RWPE2 (cell line): Measurements from ENCODE around the gene PIWIL4.
A peak's percentile ranks its signal among the peaks of the same experiment; 100 is the strongest.
"Not testable (repeated sequence)": the region's sequence is repeated elsewhere in the genome, so short reads cannot be mapped to it uniquely, and the experiment has no call there.

Experiments used
- ATAC-seq: fragments of 200-7000 bp; cut with Tn5 transposase; 3 replicates; pipeline ENCODE4 v1.9.1; 2021; ENCODE audit warnings: low read depth
- DNase-seq: peaks from one replicate; pipeline ENCODE4 v3.0.0-alpha.2; 2020; ENCODE audit warnings: low spot score
- H3K27ac ChIP-seq: fragments of 450-650 bp; 2 replicates; pipeline ENCODE4 v1.5.1; 2017; ENCODE audit warnings: mild to moderate bottlenecking; ENCODE audit not compliant: poor library complexity, severe bottlenecking
- H3K27me3 ChIP-seq: fragments of 250-450 bp; sonication (Bioruptor Pico); 2 replicates; pipeline ENCODE4 v1.5.1; 2021; ENCODE audit warnings: mild to moderate bottlenecking, moderate library complexity; ENCODE audit not compliant: insufficient read depth, poor library complexity, severe bottlenecking
- H3K36me3 ChIP-seq: fragments of 250-450 bp; sonication (Bioruptor Pico); 2 replicates; pipeline ENCODE4 v1.5.1; 2020; ENCODE audit warnings: low read depth, mild to moderate bottlenecking, moderate library complexity
- H3K4me1 ChIP-seq: fragments of 250-450 bp; sonication (Bioruptor Pico); 2 replicates; pipeline ENCODE4 v1.5.1; 2021; ENCODE audit warnings: mild to moderate bottlenecking, moderate library complexity; ENCODE audit not compliant: insufficient read depth, poor library complexity, severe bottlenecking
- H3K4me3 ChIP-seq: fragments of 250-450 bp; sonication (Bioruptor Pico); 2 replicates; pipeline ENCODE4 v1.5.1; 2021; ENCODE audit warnings: mild to moderate bottlenecking, moderate library complexity; ENCODE audit not compliant: severe bottlenecking
- H3K9me3 ChIP-seq: fragments of 250-450 bp; sonication (Bioruptor Pico); 2 replicates; pipeline ENCODE4 v1.5.1; 2021; ENCODE audit warnings: mild to moderate bottlenecking, moderate library complexity; ENCODE audit not compliant: severe bottlenecking
- CTCF ChIP-seq: fragments of 450-650 bp; IDR thresholded peaks from one replicate; pipeline ENCODE4 v1.5.1; 2017; ENCODE audit warnings: mild to moderate bottlenecking, moderate library complexity; ENCODE audit not compliant: poor library complexity, severe bottlenecking

Gene PIWIL4

GRCh38 chr11:94560834-94561233 is 6.3 kb upstream of the PIWIL4 start:
- ATAC-seq (no peak), DNase-seq (no peak)
- H3K27me3 ChIP-seq: no peaks in the 10 kb centered on the region
- no peaks in the 10 kb centered on the region for H3K4me1 ChIP-seq
- no peak overlapping the region for H3K4me3 ChIP-seq
- no peak for TF ChIP-seq CTCF
- no peaks in the 10 kb centered on the region for H3K36me3 ChIP-seq
- no peak overlapping the region for H3K27ac ChIP-seq
- H3K9me3 ChIP-seq: no peaks in the 10 kb centered on the region

GRCh38 chr11:94563176-94563847 is 3.9 kb upstream of the PIWIL4 start:
- H3K4me1 ChIP-seq: no peaks in the 10 kb centered on the region
- no peak for DNase-seq
- H3K27me3 ChIP-seq: no peaks in the 10 kb centered on the region
- H3K4me3 ChIP-seq: no peak overlapping the region
- no peak overlapping the region for H3K27ac ChIP-seq
- no peaks in the 10 kb centered on the region for H3K36me3 ChIP-seq
- H3K9me3 ChIP-seq: no peaks in the 10 kb centered on the region
- peak; percentile 99 for ATAC-seq
- peak; percentile 71 for TF ChIP-seq CTCF

GRCh38 chr11:94563848-94564467 is 3.2 kb upstream of the PIWIL4 start:
- TF ChIP-seq CTCF: peak; percentile 43
- Histone ChIP-seq H3K9me3 (no peaks in the 10 kb centered on the region), H3K4me3 (no peak overlapping the region), H3K27me3 (no peaks in the 10 kb centered on the region), H3K27ac (no peak overlapping the region), H3K4me1 (no peaks in the 10 kb centered on the region), H3K36me3 (no peaks in the 10 kb centered on the region)
- no peak for DNase-seq
- peak; percentile 31; the same call in 2 of the 3 replicates for ATAC-seq

- Histone ChIP-seq H3K36me3 (no peaks in the 10 kb centered on the region), H3K27ac (no peak overlapping the region), H3K27me3 (no peaks in the 10 kb centered on the region), H3K9me3 (no peaks in the 10 kb centered on the region), H3K4me3 (no peak overlapping the region), H3K4me1 (no peaks in the 10 kb centered on the region)
- ATAC-seq (no peak), DNase-seq (no peak)
- no peak for TF ChIP-seq CTCF
Measured at GRCh38 chr11:94568200-94568599, 1.0 kb downstream of the PIWIL4 start.

- no peaks in the 10 kb centered on the region for H3K36me3 ChIP-seq
- DNase-seq: no peak
- no peak overlapping the region for H3K4me3 ChIP-seq
- H3K9me3 ChIP-seq: no peaks in the 10 kb centered on the region
- no peaks in the 10 kb centered on the region for H3K4me1 ChIP-seq
- H3K27ac ChIP-seq: no peak overlapping the region
- TF ChIP-seq CTCF: no peak
- no peak for ATAC-seq
- H3K27me3 ChIP-seq: no peaks in the 10 kb centered on the region
Measured at GRCh38 chr11:94568717-94569116, 1.5 kb downstream of the PIWIL4 start.

GRCh38 chr11:94572975-94573374 is 5.8 kb downstream of the PIWIL4 start:
- H3K27me3 ChIP-seq, H3K4me3 ChIP-seq, ATAC-seq, DNase-seq, H3K36me3 ChIP-seq, H3K27ac ChIP-seq, H3K4me1 ChIP-seq, H3K9me3 ChIP-seq: not testable (repeated sequence)
